Skeletal muscle cell (primary cell): ENCODE data around the gene DNAH5.
A peak's percentile ranks its signal among the peaks of the same experiment; 100 is the strongest.

Experiments used
- DNase-seq: peaks from one replicate; pipeline ENCODE4 v3.0.0-alpha.2; 2010; ENCODE audit warnings: low read depth
- H3K4me3 ChIP-seq: 2 replicates; pipeline ENCODE4 v1.5.1; 2011; ENCODE audit warnings: low read depth, mild to moderate bottlenecking, control low read depth, low read length, moderate library complexity

DNAH5 gene

GRCh38 chr5:13943676-13944075 lies 812 bp downstream of the DNAH5 start:
- H3K4me3 ChIP-seq, result no peak overlapping the region
- DNase-seq, result no peak

GRCh38 chr5:13941468-13941867 lies 3.0 kb downstream of the DNAH5 start:
- no peak overlapping the region for H3K4me3 ChIP-seq
- no peak for DNase-seq

- no peak for DNase-seq
- no peak overlapping the region for H3K4me3 ChIP-seq
These were observed 4.8 kb downstream of the DNAH5 start for GRCh38 chr5:13939638-13940037.

GRCh38 chr5:13934921-13935320 lies 9.6 kb downstream of the DNAH5 start:
- no peak overlapping the region for H3K4me3 ChIP-seq
- DNase-seq, result no peak

- no peak for DNase-seq
These were observed 10.4 kb downstream of the DNAH5 start for GRCh38 chr5:13934125-13934524.

GRCh38 chr5:13932561-13932960 lies 11.9 kb downstream of the DNAH5 start:
- H3K4me3 ChIP-seq, result no peak overlapping the region
- DNase-seq, result no peak

More at GRCh38 chr5:13934125-13934524, 10.4 kb downstream of the DNAH5 start:
- H3K4me3 ChIP-seq, result no peak overlapping the region

- DNase-seq, result no peak
- H3K4me3 ChIP-seq, result no peak overlapping the region
These were observed 12.5 kb downstream of the DNAH5 start for GRCh38 chr5:13932011-13932410.

- H3K4me3 ChIP-seq, result no peak overlapping the region
- DNase-seq, result no peak
These were observed 13.8 kb downstream of the DNAH5 start for GRCh38 chr5:13930541-13931171.

- no peak overlapping the region for H3K4me3 ChIP-seq
- DNase-seq, result no peak
These were observed 17.8 kb downstream of the DNAH5 start for GRCh38 chr5:13926731-13927130.

GRCh38 chr5:13921578-13921977 lies 22.9 kb downstream of the DNAH5 start:
- no peak for DNase-seq
- no peak overlapping the region for H3K4me3 ChIP-seq

- DNase-seq, result no peak
These were observed 24.7 kb downstream of the DNAH5 start for GRCh38 chr5:13919786-13920185.

GRCh38 chr5:13919087-13919486 lies 25.4 kb downstream of the DNAH5 start:
- no peak overlapping the region for H3K4me3 ChIP-seq
- no peak for DNase-seq

More at GRCh38 chr5:13919786-13920185, 24.7 kb downstream of the DNAH5 start:
- no peak overlapping the region for H3K4me3 ChIP-seq

GRCh38 chr5:13917061-13917460 lies 27.4 kb downstream of the DNAH5 start:
- H3K4me3 ChIP-seq, result no peak overlapping the region
- DNase-seq, result no peak

GRCh38 chr5:13913962-13914361 lies 30.5 kb downstream of the DNAH5 start:
- no peak for DNase-seq
- no peak overlapping the region for H3K4me3 ChIP-seq

- no peak for DNase-seq
- H3K4me3 ChIP-seq, result no peak overlapping the region
These were observed 33.7 kb downstream of the DNAH5 start for GRCh38 chr5:13910637-13911288.

- no peak overlapping the region for H3K4me3 ChIP-seq
- no peak for DNase-seq
These were observed 34.3 kb downstream of the DNAH5 start for GRCh38 chr5:13910201-13910600.

GRCh38 chr5:13909271-13909670 lies 35.2 kb downstream of the DNAH5 start:
- no peak overlapping the region for H3K4me3 ChIP-seq
- DNase-seq, result no peak

- no peak for DNase-seq
- H3K4me3 ChIP-seq, result no peak overlapping the region
These were observed 45.9 kb downstream of the DNAH5 start for GRCh38 chr5:13898569-13898968.

GRCh38 chr5:13878357-13878756 lies 66.1 kb downstream of the DNAH5 start:
- no peak overlapping the region for H3K4me3 ChIP-seq
- no peak for DNase-seq

- DNase-seq, result peak; percentile 0
- no peak overlapping the region for H3K4me3 ChIP-seq
These were observed 77.7 kb downstream of the DNAH5 start for GRCh38 chr5:13866792-13867191.

- H3K4me3 ChIP-seq, result no peak overlapping the region
- DNase-seq, result no peak
These were observed 79.2 kb downstream of the DNAH5 start for GRCh38 chr5:13865312-13865711.
